Subcutaneous adipose tissue (tissue), 4 donors: ENCODE measurements around the gene AGBL3. TPM values are rescaled to one million over a fixed set of nuclear protein-coding genes. Genes with fewer than 3 reads are reported as not detected.

Source experiments
- total RNA-seq, 4 donors: library from RNA; depleted of rRNA; stranded (reverse); fragments of >200 nt; gene quantifications; one replicate each; pipeline ENCODE4 v1.1.0, GENCODE V29; 2016
- TF ChIP-seq, protein P1 (sequence below): fragments of 450-650 bp; IDR thresholded peaks from one replicate; pipeline ENCODE4 v1.5.1; 2016; ENCODE audit warnings: low read depth, mild to moderate bottlenecking, control low read depth, antibody characterized with exemption, moderate library complexity

AGBL3 gene
- total RNA-seq, 4 donors from 2014 or later, result 2.9 to 4.9 (median 3.6) TPM

DNA sequence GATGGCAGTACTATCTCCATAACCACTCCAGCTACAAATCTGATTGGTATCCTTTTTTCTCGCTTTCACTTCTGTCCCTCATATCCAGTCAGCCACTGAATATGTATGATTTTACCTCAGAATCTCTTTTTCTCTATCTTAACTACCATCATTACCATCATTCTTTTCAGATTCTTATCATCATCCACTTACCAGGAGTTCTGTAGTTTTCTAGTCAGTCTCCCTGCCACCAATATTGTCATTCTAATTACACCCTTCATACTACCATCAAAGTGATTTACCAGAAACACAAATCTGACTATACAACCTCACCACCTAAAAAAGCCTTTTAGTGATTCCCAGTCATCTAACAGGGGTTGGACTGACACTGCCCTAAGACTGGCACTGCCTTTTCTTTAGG, 96.7 kb downstream of the AGBL3 start:
- TF ChIP-seq, protein P1, sequence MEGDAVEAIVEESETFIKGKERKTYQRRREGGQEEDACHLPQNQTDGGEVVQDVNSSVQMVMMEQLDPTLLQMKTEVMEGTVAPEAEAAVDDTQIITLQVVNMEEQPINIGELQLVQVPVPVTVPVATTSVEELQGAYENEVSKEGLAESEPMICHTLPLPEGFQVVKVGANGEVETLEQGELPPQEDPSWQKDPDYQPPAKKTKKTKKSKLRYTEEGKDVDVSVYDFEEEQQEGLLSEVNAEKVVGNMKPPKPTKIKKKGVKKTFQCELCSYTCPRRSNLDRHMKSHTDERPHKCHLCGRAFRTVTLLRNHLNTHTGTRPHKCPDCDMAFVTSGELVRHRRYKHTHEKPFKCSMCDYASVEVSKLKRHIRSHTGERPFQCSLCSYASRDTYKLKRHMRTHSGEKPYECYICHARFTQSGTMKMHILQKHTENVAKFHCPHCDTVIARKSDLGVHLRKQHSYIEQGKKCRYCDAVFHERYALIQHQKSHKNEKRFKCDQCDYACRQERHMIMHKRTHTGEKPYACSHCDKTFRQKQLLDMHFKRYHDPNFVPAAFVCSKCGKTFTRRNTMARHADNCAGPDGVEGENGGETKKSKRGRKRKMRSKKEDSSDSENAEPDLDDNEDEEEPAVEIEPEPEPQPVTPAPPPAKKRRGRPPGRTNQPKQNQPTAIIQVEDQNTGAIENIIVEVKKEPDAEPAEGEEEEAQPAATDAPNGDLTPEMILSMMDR, result no peak

DNA sequence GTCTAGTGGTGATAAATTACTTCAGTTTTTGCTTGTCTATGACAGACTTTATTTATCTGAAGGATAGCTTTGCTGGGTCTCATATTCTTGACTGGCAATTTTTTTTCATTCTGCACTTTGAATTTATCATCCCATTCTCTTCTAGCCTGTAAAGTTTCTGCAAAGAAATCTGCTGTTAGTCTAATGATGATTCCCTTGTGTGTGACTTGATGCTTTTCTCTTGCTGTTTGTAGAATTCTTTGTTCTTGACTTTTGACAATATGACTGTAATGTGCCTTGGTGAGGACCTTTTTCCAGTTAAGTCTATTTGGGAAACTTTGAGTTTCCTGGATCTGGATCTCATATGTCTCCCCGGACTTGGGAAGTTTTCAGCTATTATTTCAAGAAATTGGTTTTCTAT, 102.3 kb downstream of the AGBL3 start:
- TF ChIP-seq, protein P1, result no peak

DNA sequence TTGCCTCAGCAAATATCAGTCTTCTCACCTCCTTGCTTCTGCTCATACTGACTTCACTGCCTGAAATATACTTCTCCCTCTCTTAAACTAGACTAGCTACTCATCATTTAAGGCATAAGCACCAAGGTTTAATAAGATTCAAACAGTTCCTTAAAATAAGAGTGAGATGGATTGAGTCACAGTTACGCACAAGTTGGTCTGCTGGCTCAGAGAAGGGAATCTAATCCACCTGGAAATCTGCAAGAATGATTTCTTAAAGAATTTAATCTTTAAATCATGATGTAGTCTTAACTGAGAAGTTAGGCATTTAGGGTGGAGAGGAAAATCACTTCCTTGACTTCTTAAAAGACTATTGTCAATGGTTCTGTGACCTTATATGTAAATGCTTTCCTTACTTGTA, 105.4 kb downstream of the AGBL3 start:
- TF ChIP-seq, protein P1, result no peak

DNA sequence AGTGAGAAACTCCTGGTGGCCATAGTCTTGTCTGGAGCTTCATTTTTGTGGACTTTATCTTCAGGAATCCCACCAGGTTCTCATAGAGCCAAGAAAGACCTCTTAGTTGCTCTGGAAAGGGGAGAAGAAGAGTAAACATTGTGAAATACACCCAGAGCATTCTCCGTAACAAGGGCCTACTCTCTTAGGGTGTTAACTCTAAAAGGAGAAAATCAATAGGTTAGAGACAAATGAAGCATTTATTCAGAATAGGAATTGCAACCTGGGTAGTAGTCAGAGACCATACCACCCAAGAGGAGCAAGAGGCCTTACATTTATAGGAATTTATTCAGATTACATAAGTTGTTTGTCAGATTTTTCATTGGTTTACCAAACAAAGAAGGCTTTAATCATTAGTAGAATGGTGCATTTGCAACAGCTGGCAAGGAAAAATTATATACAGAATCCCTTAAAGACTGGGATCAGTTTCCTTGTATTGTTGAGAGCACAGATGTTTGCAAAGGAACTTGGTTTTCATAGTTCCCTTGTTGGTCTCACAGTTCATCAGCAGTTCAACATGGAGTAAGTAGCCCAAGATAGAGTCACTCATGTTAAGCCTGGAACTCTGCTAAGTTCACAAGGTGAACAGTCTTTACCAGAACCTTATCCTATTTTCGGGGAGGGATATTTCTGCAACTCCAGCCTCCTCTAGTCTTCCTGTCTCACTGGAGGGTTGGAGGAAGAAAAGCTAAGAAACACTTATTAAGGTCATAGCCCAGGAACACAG, 108.3 kb downstream of the AGBL3 start:
- TF ChIP-seq, protein P1, result no peak

DNA sequence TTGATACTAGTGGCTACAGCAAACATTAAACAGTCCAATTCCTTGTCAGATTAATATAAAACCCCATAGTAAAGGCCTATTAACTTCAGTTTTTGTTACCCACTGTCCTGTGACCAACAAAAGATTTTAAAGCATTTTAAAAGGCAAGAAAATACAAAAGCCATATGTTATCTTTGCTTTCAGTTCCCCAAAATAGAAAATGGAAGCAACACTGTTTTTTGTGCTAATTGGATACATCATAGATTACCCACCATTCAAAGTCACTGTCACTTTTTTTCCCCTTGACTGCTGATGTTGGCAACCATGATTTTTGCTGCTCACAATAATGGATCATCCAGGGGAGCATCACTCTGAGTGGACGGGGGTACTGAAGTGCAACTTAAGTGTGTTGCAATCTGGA, 109.1 kb downstream of the AGBL3 start:
- TF ChIP-seq, protein P1, result no peak

DNA sequence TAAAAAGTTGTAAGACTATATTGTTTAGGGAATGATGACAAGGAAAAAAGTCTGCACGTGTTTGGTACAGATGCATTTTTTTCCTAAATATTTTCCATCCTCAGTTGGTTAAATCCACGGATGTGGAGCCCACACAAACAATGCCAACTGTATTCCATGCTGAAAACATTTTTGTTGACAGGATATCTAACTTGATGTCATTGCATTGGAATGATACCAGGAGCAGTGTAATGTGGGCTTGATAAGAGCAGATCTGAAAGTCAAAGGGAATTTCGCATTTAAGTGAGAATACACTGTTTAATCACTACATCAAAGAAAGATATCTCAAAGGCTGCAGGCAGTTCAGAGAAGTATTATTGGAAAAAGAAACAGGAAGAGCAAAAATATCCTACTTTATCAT, 112.1 kb downstream of the AGBL3 start:
- TF ChIP-seq, protein P1, result no peak

DNA sequence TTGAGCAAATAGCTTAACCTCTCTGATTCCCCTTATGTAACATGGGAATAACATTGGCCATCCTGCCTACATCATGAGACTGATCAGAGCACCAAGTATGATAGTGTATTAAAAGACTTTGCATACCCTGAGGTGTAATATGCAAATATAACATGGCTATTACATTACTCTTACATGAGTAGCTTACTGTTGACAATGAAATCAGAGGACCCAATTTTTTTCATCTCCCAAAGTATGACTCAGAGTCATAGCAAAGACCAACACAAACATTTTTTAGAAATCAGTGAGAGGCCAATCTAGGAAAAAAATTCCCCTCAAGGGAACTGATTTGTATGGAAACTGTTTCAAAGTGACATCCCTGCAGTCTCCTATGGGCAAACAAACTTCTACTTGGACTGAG, 114.5 kb downstream of the AGBL3 start:
- TF ChIP-seq, protein P1, result no peak
